Hematopoietic multipotent progenitor cell treated with erythropoietin and hydrocortisone succinate and interleukin-3 and kit ligand, for 6 days (in vitro differentiated cells): ENCODE results near the gene MUL1.
A peak's percentile ranks its signal among the peaks of the same experiment; 100 is the strongest.

Experiments used
- DNase-seq: peaks from one replicate; pipeline ENCODE4 v3.0.0-alpha.2; 2015

Gene MUL1

GRCh38 chr1:20507564-20508410 lies at the start of gene MUL1:
Gene MUL1, minus strand, starts transcription at chr1:20508151. Its CDS starts 127 bp downstream, at chr1:20508024.
- DNase-seq: peak; percentile 96

- DNase-seq: no peak
Measured at GRCh38 chr1:20555758-20556120, 47.8 kb upstream of the MUL1 start.

- no peak for DNase-seq
Measured at GRCh38 chr1:20555025-20555757, 47.2 kb upstream of the MUL1 start.

- no peak for DNase-seq
Measured at GRCh38 chr1:20552728-20553445, 44.9 kb upstream of the MUL1 start.

- peak; percentile 49 for DNase-seq
Measured at GRCh38 chr1:20551945-20552727, 44.2 kb upstream of the MUL1 start, which contains the start of gene FAM43B. Gene FAM43B, plus strand, starts transcription at chr1:20552573. Its CDS starts 401 bp downstream, at chr1:20552974.

GRCh38 chr1:20551161-20551560 lies 43.2 kb upstream of the MUL1 start:
- DNase-seq: no peak

GRCh38 chr1:20546637-20547036 lies 38.7 kb upstream of the MUL1 start:
- DNase-seq: no peak

- DNase-seq: no peak
Measured at GRCh38 chr1:20540281-20540680, 32.3 kb upstream of the MUL1 start.

- no peak for DNase-seq
Measured at GRCh38 chr1:20538760-20539551, 31.0 kb upstream of the MUL1 start.

GRCh38 chr1:20538227-20538626 lies 30.3 kb upstream of the MUL1 start:
- DNase-seq: no peak

- DNase-seq: no peak
Measured at GRCh38 chr1:20534659-20535417, 26.9 kb upstream of the MUL1 start.

GRCh38 chr1:20533635-20534034 lies 25.7 kb upstream of the MUL1 start:
- no peak for DNase-seq

- no peak for DNase-seq
Measured at GRCh38 chr1:20530901-20531300, 22.9 kb upstream of the MUL1 start.

- peak; percentile 67 for DNase-seq
Measured at GRCh38 chr1:20530306-20530705, 22.4 kb upstream of the MUL1 start.

GRCh38 chr1:20528221-20528620 lies 20.3 kb upstream of the MUL1 start:
- DNase-seq: no peak

- DNase-seq: no peak
Measured at GRCh38 chr1:20526267-20526666, 18.3 kb upstream of the MUL1 start.

- DNase-seq: peak; percentile 86
Measured at GRCh38 chr1:20521960-20522861, 14.3 kb upstream of the MUL1 start.

- DNase-seq: peak; percentile 33
Measured at GRCh38 chr1:20519609-20520262, 11.8 kb upstream of the MUL1 start.
